Adrenal gland (tissue), 12 donors: ENCODE data around the gene PLCB1. TPM values are rescaled to one million over a fixed set of nuclear protein-coding genes. Genes with fewer than 3 reads are reported as not detected.

Source experiments
- DNase-seq, 7 donors: peaks; one replicate each; pipeline ENCODE4 v3.0.0-alpha.2; 2019 to 2020
- H3K27ac ChIP-seq, 5 donors: fragments of 200-600 bp; sonication (generic) in 4 of 5; 1 replicate in 3 of 5; 2 replicates in 2 of 5; pipeline versions ENCODE4 v1.5.1 to v1.8.0; 2016 to 2020; ENCODE audit warnings: mild to moderate bottlenecking in 1 of 5
- H3K27me3 ChIP-seq: fragments of 200-600 bp; 2 replicates; pipeline ENCODE4 v1.8.0; 2021
- H3K36me3 ChIP-seq, 2 donors: fragments of 200-600 bp; replicated peaks in 1 of 2; 1 replicate in 1 of 2; 2 replicates in 1 of 2; pipeline versions ENCODE4 v1.5.1 to v1.8.0; 2018 to 2022
- H3K4me1 ChIP-seq, 2 donors: fragments of 200-600 bp; replicated peaks in 1 of 2; 1 replicate in 1 of 2; 2 replicates in 1 of 2; pipeline versions ENCODE4 v1.5.1 to v1.8.0; 2018 to 2021
- H3K4me3 ChIP-seq, 4 donors: fragments of 200-600 bp; sonication (generic) in 3 of 4; one replicate each; pipeline ENCODE4 v1.5.1; 2016 to 2018
- H3K9me3 ChIP-seq, 3 donors: fragments of 200-600 bp; sonication (generic) in 1 of 3; replicated peaks in 1 of 3; 1 replicate in 2 of 3; 2 replicates in 1 of 3; pipeline versions ENCODE4 v1.5.1 to v1.8.0; 2016 to 2021
- CTCF ChIP-seq, 6 experiments: fragments of 450-650 bp in 4 of 6; fragments of 200-600 bp in 2 of 6; sonication (generic) in 1 of 6; IDR thresholded peaks; 1 replicate in 5 of 6; 2 replicates in 1 of 6; pipeline versions ENCODE4 v1.5.1 to v1.8.0; 2016 to 2021; ENCODE audit warnings: antibody characterized with exemption in 6 of 6, mild to moderate bottlenecking in 2 of 6, moderate library complexity in 1 of 6
- POLR2A ChIP-seq, 2 donors: fragments of 450-650 bp; IDR thresholded peaks; one replicate each; pipeline ENCODE4 v1.6.1; 2017; ENCODE audit warnings: antibody characterized with exemption in 2 of 2, mild to moderate bottlenecking in 2 of 2, moderate library complexity in 1 of 2
- WGBS, 4 donors: extraction: QIAGEN DNeasy Blood & Tissue Kit in 2 of 4; methylation state at CpG; one replicate each; pipeline versions ENCODE4 v1.1.5 to v1.1.7; 2013 to 2017; 5-methylcytosine and 5-hydroxymethylcytosine counted together
- intact Hi-C, 2 donors: fragments of 100-400 bp; cut with DNase I; formaldehyde crosslinking; loops; one replicate each; pipeline versions ENCODE4 v1.14.1 to v1.15.0; 2022 to 2023
- polyA plus RNA-seq, 3 donors: library from polyadenylated mRNA; stranded (reverse); fragments of 200-250 nt in 2 of 3; fragments of 350-450 nt in 1 of 3; fragmentation: Illumina TruSeq in 1 of 3; extraction: RNeasy Lipid Tissue Mini Kit (QIAGEN cat#74804) in 1 of 3; gene quantifications; one replicate each; pipeline ENCODE4 v1.2.3, GENCODE V29; 2013 to 2014
- total RNA-seq, 9 donors: library from RNA; depleted of rRNA in 4 of 9; stranded (reverse); fragments of >200 nt in 4 of 9; fragments of 120-200 nt in 1 of 9; fragmentation: NEBNext Ultra II Directional in 1 of 9; extraction: Animal tissue kit (Norgen Biotek cat#: 25700) in 1 of 9; gene quantifications; one replicate each; pipeline versions ENCODE4 v1.1.0 to v1.2.4, GENCODE V29; 2013 to 2023
- donor health status: healthy with polysubstance abuse.
- donor health status: Bipolar disorder and iron deficiency.
- donor health status: DM: yes; HTN: yes; CAD: no.
- donor health status: DM: no; HTN: no; CAD: no.
- donor health status: DM: no; HTN: no; CAD: no.
- donor health status: DM: yes; HTN: yes; CAD: no.

PLCB1 gene
- total and polyA plus RNA-seq, 12 donors: 7.7 to 56.6 (median 27.9) TPM

- H3K9me3 ChIP-seq: no peaks in the 10 kb centered on the region
- DNase-seq: no peak
- no peaks in the 10 kb centered on the region for H3K4me1 ChIP-seq
- TF ChIP-seq CTCF (IDR thresholded peaks at IDR 0.05) (no peak), POLR2A (IDR thresholded peaks at IDR 0.05) (no peak)
- H3K27ac ChIP-seq: no peak overlapping the region
- WGBS, 4 donors: 89 to 95% (median 92%) methylated on average over 4 of the region's 4 CpGs
- H3K27me3 ChIP-seq: no peaks in the 10 kb centered on the region
- H3K36me3 ChIP-seq: no peaks in the 10 kb centered on the region
- H3K4me3 ChIP-seq: no peak overlapping the region
- intact Hi-C loops: no loop called here
Measured at GRCh38 chr20:8670207-8670892, 538.3 kb downstream of the PLCB1 start.

- no peaks in the 10 kb centered on the region for H3K4me1 ChIP-seq
- H3K27me3 ChIP-seq: no peaks in the 10 kb centered on the region
- WGBS, 4 donors: 78 to 86% (median 82%) methylated on average over 3 of the region's 3 CpGs
- no peaks in the 10 kb centered on the region for H3K36me3 ChIP-seq
- H3K27ac ChIP-seq: no peak overlapping the region
- intact Hi-C loops: no loop called here
- no peaks in the 10 kb centered on the region for H3K9me3 ChIP-seq
- no peak for TF ChIP-seq POLR2A (IDR thresholded peaks at IDR 0.05)
- TF ChIP-seq CTCF (IDR thresholded peaks at IDR 0.05): no peak
- DNase-seq: peak in 1 of 7 donors; percentile 53
- no peak overlapping the region for H3K4me3 ChIP-seq
Measured at GRCh38 chr20:8670893-8671215, 538.8 kb downstream of the PLCB1 start.

- intact Hi-C loops: no loop called here
- 83 to 87% (median 86%) methylated on average over 7 of the region's 7 CpGs for WGBS, 4 donors
- DNase-seq: no peak
- Histone ChIP-seq H3K9me3 (no peaks in the 10 kb centered on the region), H3K4me3 (no peak overlapping the region), H3K27me3 (no peaks in the 10 kb centered on the region), H3K4me1 (no peaks in the 10 kb centered on the region), H3K27ac (no peak overlapping the region), H3K36me3 (no peaks in the 10 kb centered on the region)
- TF ChIP-seq POLR2A (IDR thresholded peaks at IDR 0.05) (no peak), CTCF (IDR thresholded peaks at IDR 0.05) (no peak)
Measured at GRCh38 chr20:8671370-8671961, 539.4 kb downstream of the PLCB1 start.

- intact Hi-C loops: no loop called here
- Histone ChIP-seq H3K4me3 (no peak overlapping the region), H3K9me3 (no peaks in the 10 kb centered on the region), H3K36me3 (no peaks in the 10 kb centered on the region), H3K4me1 (no peaks in the 10 kb centered on the region), H3K27ac (no peak overlapping the region), H3K27me3 (no peaks in the 10 kb centered on the region)
- no peak for DNase-seq
- WGBS, 4 donors: 86 to 100% (median 96%) methylated on average over 2 of the region's 2 CpGs
- TF ChIP-seq POLR2A (IDR thresholded peaks at IDR 0.05): no peak
Measured at GRCh38 chr20:8673116-8673515, 541.0 kb downstream of the PLCB1 start.

- Histone ChIP-seq H3K27me3 (no peaks in the 10 kb centered on the region), H3K4me3 (no peak overlapping the region), H3K4me1 (no peaks in the 10 kb centered on the region), H3K36me3 (no peaks in the 10 kb centered on the region), H3K27ac (no peak overlapping the region), H3K9me3 (no peaks in the 10 kb centered on the region)
- intact Hi-C loops: no loop called here
- DNase-seq: no peak
- 92 to 95% (median 94%) methylated on average over 9 to 10 of the region's 10 CpGs for WGBS, 4 donors
- TF ChIP-seq CTCF (IDR thresholded peaks at IDR 0.05): no peak
Measured at GRCh38 chr20:8675896-8676295, 543.8 kb downstream of the PLCB1 start.
